Stimulated activated CD8-positive, alpha-beta memory T cell treated with anti-CD3 and anti-CD28 coated beads, Interleukin-7, amount 100 ng/mL, for 1 hour (primary cell): Measurements from ENCODE around the gene SPTLC1.

ENCODE experiments used
- DNase-seq, 2 donors: peaks; one replicate each; pipeline ENCODE4 v3.0.0-alpha.2; 2020; ENCODE audit warnings: low read depth in 2 of 2

SPTLC1 gene

GRCh38 chr9:92094655-92095054, 20.6 kb downstream of the SPTLC1 start:
- DNase-seq = no peak

GRCh38 chr9:92077888-92078287, 37.3 kb downstream of the SPTLC1 start:
- DNase-seq = no peak

GRCh38 chr9:92071634-92072033, 43.6 kb downstream of the SPTLC1 start:
- no peak for DNase-seq

- no peak for DNase-seq
These were observed 49.0 kb downstream of the SPTLC1 start for GRCh38 chr9:92066168-92066567.

GRCh38 chr9:92064711-92065110, 50.5 kb downstream of the SPTLC1 start:
- no peak for DNase-seq

- DNase-seq = no peak
These were observed 54.0 kb downstream of the SPTLC1 start for GRCh38 chr9:92061184-92061583.

GRCh38 chr9:92059661-92060060, 55.6 kb downstream of the SPTLC1 start:
- no peak for DNase-seq

GRCh38 chr9:92058723-92059444, 56.3 kb downstream of the SPTLC1 start:
- no peak for DNase-seq

- DNase-seq = no peak
These were observed 57.2 kb downstream of the SPTLC1 start for GRCh38 chr9:92058026-92058425.

- no peak for DNase-seq
These were observed 58.0 kb downstream of the SPTLC1 start for GRCh38 chr9:92057226-92057625.

- DNase-seq = no peak
These were observed 59.6 kb downstream of the SPTLC1 start for GRCh38 chr9:92055624-92056023.

- no peak for DNase-seq
These were observed 66.1 kb downstream of the SPTLC1 start for GRCh38 chr9:92048924-92049625.

- DNase-seq = no peak
These were observed 67.7 kb downstream of the SPTLC1 start for GRCh38 chr9:92047500-92047899.

GRCh38 chr9:92046676-92047075, 68.5 kb downstream of the SPTLC1 start:
- no peak for DNase-seq

GRCh38 chr9:92044936-92045335, 70.3 kb downstream of the SPTLC1 start:
- DNase-seq = no peak

- DNase-seq = no peak
These were observed 72.2 kb downstream of the SPTLC1 start for GRCh38 chr9:92043002-92043401.

GRCh38 chr9:92042260-92042659, 73.0 kb downstream of the SPTLC1 start:
- no peak for DNase-seq

- DNase-seq = no peak
These were observed 78.5 kb downstream of the SPTLC1 start for GRCh38 chr9:92036756-92037155.

- no peak for DNase-seq
These were observed 78.8 kb downstream of the SPTLC1 start for GRCh38 chr9:92036411-92036746.

- DNase-seq = no peak
These were observed 79.4 kb downstream of the SPTLC1 start for GRCh38 chr9:92035687-92036410.

GRCh38 chr9:92035146-92035545, 80.1 kb downstream of the SPTLC1 start:
- DNase-seq = no peak

- DNase-seq = no peak
These were observed 81.2 kb downstream of the SPTLC1 start for GRCh38 chr9:92033991-92034390.

- no peak for DNase-seq
These were observed 81.9 kb downstream of the SPTLC1 start for GRCh38 chr9:92033307-92033706.
